ENCODE results near the gene CYP2U1.

GRCh38 chr4:107893171-107894137 is 37.9 kb upstream of the CYP2U1 start:
- TF ChIP-seq CTCF (IDR thresholded peaks at IDR 0.05 in 4 of 5, conservative IDR thresholded peaks at IDR 0.05 in 1 of 5): no peak
- TF ChIP-seq POLR2A (IDR thresholded peaks at IDR 0.05): no peak
